GOT3 (cell line): ENCODE results near the gene CLK2.
"Not testable (repeated sequence)": the region's sequence is repeated elsewhere in the genome, so short reads cannot be mapped to it uniquely, and the experiment has no call there.

Source experiments
- DNase-seq: peaks from one replicate; lab custom pipeline; 2025; ENCODE audit warnings: mixed read lengths; lab: John Stamatoyannopoulos, UW

Gene CLK2

DNA sequence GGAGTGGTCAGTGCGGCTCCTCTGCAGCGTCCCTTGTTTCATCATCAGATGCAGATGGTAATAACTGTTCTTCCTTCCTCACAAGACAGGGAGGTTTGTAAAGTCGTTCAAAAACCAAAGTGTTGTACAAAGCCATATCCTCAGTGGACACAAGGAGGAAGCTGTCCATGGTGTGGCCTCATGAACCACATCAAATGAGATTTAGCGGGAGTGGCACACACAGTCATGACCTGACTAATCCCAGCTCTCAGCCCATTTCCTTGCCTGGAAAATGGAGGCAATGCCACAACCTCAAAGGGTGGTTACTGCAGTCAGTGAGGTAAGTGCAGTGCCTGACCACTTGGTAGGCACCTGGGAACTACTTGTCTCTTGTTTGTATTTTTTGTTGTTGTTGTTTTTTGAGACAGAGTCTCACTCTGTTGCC is 31.5 kb downstream of the CLK2 start:
- no peak for DNase-seq

DNA sequence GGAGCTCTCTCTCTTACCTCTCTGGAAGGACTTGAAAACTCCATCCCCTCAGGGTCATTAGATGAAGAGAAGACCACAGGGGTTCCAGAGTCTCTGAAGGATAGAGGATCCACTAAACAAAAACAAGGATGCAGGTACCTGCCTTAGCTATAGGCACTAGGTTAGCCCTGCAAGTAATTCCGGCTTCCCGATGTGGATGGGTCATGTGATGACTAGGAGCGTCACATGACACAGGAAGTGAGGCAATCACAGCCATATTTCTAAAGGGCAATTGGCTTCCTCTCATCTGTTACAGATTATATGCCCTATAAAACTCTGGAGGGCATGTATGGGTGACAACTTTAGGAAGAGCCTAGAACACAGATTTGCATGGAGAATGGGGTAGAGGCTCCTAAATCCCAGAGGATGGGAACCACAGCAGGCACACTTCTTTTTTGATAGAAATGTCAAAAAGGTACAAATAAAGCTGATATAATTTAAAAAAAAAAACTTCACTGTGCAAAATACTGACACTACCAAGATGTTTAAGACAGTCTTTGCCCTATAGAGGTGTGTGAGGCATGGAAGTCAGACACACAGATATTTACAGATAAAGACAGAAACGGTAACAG is 32.1 kb downstream of the CLK2 start:
- no peak for DNase-seq

DNA sequence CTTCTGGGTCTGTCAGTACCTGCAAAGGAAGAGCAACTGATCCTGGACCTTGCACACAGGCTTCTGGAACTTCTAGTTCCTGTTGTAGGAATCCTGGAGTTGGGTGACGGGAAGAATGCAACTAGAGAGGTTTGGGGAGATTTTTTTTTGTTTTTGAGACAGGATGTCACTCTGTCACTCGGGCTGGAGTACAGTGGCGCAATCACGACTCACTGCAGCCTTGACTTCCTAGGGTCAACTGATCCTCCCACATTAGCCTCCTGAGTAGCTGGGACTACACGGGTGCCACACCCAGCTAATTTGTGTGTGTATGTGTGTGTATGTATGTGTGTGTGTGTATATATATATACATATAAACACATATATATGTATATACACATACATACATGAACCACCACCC is 36.9 kb downstream of the CLK2 start:
- no peak for DNase-seq

DNA sequence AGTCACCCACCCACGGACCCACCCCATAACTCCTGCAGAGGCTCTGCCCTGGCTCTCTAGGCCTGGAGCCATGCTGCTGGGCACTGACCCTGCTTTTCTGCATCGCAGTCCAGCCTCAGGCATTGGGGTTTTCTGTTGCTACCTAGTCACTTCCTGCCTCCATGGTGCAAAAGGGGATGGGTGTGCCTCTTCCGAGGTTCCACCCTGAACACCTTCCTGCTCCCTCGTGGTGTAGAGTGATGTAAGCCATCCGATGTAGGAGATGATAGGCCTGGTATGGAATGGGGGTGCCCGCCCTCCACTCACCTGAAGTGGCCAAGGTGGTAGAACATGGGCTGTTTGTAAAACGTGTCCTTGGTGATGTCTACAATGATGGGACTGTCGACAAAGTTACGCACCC is 37.9 kb downstream of the CLK2 start:
- not testable (repeated sequence) for DNase-seq

DNA sequence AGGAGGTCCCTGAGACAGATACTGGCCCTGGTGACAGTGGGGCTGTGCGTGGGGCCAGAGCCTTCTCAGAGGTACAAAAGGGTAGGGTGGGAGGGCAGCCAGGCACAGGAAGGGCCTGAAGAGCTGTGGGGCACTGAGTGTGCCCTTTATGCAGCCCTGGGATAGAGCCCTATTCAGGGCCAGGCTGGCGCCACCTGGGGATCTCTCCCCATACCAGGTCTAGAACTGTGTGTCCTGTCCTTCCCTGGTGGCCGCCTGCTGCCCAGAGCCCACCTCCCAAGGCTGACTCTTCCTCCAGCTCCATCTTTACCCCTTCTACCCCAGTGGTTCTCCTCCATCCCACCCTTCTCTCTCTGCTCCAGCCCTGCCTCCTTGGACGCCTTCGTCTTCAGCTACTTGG is 39.8 kb downstream of the CLK2 start:
- not testable (repeated sequence) for DNase-seq

DNA sequence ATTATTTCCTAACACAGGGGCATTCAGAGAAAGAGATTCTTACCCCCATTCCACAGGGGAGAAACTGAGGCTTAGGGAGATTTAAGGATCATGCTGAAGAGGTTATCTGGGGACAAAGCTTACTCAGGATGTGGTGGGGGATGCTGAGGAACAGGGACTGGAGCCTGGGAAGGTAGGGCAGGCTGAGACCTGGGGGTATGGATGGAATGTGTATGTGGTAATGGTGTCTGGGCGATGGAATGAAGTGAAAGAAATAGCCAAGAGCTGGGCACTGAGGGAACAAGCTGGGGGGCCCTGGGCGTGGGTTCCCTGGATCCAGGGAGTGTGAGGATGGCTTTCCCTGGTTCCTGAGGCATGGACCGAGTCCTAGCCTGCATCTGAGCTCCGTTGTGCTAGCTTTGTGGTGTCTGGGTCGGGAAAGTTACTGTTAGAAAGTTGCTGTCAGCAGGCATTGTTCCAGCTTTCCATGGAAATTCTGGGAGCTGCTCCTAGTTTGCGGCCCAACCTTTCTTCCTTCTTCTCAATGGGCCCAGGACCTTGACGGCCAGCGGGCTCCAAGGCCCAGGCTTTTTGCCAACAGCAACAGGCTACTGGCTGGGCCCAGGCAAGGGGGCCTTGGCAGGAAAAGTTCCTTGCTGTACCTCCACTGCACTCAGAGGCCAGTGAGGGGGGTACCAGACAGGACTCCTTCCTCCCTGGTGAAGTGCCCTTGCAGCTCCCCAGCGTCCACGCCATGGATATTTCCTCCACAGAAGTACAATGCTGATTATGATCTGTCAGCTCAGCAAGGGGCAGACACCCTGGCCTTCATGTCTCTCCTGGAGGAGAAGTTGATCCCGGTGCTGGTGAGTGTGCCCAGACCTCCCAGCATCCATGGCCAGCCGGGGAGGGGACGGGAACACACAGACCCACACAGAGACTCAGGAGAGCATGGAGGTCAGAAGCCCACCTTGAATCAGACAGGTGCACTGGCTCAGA is 41.0 kb downstream of the CLK2 start:
- not testable (repeated sequence) for DNase-seq

DNA sequence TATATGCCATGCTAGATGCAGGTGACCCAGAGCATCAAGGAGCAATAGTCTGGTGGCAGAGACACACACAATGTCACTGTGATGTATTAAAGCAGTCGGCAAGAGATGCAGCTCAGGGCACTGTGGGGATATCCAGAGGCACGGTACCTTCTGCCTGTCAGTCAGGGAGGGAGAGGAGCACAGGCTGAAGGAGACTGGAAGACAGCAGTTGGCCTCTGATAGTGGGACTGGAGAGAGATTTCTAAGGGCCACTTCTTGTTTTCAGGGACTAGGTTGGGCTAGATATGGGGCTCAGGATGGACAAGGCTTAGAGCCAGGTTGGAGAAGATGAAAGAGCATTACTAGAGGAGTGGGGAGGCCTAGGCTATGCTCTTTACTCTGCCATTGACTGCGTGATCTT is 42.0 kb downstream of the CLK2 start:
- not testable (repeated sequence) for DNase-seq

DNA sequence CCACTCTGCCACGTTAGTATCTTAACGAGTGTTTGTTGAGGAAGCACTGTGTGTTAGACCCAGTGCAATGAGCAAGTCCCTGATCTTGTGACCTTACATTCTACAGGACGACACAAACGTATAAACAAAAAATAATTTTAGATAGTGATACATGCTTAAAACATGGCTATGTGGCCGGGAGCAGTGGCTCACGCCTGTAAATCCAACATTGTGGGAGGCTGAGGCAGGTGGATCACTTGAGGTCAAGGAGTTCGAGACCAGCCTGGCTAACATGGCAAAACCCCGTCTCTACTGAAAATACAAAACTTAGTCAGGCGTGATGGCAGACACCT is 45.2 kb downstream of the CLK2 start:
- DNase-seq = no peak

DNA sequence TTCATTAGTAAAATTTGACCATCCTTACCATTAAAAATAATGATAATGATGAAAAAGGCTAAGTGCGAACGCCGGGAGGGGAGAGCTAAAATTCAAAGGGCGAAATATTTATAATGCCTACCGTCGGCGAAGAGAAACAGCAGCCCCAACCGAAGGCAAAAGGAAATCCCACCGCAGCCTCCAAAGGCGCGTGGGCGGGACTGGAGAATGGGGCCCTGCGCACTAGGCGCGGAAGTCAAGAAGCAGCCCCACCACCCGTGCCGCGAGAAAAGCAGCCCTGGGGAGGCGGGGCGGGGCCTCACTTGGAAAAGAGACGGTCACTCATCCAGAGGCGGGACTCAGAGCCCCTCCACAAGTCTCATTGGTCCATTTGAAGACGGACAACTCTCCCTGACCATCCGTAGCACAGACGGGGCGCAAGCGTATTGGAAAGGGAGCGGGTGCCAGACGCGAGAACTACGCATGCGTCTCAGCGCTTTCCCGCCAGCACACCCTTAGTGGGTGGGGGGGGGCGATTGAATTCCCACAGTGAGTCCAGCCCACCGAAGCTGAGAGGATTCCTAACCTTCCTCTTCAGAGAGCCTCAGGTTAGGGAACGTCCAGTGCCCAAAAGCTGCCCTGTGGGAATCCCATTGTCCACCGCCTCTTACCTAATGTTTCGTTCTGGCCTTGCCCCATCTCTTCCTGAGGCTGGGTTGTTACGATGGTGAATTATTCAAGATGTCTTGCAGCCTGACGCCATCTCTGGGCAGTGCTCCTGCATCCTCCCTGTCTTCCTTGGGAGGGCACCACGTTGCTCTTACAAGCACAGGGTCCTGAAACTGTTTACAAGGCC is 45.8 kb downstream of the CLK2 start:
- DNase-seq = peak; percentile 93

DNA sequence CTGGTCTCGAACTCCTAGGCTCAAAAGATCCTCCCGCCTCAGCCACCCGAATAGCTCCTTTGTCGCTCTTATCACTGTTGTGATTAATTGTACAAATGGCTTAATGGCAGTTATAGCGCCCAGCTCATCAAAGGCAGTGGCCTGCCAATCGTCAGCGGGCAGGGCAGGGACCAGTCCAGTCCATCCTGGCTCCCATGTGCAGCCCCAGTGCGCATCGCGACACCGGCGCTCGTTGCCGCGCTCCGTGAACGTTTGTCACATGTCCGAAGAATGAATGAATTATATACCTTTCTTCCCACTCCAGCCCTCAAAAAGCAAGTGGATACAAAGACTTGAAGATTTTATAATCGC is 46.4 kb downstream of the CLK2 start:
- no peak for DNase-seq

DNA sequence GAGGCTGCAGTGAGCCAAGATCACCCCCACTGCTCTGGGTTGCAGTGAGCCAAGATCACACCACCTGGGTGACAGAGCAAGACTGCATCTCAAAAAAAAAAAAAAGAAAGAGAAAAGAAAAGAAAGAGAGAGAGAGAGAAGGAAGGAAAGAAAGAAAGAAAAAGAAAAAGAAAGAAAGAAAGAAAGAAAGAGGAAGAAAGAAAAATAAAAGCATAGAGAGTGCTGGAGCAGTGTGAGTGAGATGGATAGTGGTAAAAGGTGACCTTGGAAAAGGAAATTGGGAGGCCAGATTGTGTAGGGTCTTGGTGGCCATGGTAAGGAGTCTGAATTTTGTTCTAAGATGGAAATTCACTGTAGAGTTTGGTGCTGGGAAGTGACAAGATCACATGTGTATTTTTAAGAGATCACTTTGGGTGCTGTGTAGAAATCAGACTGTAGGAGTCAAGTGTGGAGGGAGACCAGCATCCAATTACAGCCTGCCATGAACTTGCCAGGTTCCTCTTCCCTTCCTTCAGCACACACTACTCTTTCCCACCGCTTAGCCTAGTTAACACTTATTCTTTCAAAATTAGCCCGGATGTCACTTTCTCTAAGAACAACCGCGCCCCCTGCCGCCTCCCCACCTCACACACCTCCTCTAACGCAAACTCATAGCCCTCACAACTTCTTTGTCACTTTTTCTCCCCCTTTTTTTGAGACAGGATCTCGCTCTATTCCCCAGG is 47.0 kb downstream of the CLK2 start:
- no peak for DNase-seq

DNA sequence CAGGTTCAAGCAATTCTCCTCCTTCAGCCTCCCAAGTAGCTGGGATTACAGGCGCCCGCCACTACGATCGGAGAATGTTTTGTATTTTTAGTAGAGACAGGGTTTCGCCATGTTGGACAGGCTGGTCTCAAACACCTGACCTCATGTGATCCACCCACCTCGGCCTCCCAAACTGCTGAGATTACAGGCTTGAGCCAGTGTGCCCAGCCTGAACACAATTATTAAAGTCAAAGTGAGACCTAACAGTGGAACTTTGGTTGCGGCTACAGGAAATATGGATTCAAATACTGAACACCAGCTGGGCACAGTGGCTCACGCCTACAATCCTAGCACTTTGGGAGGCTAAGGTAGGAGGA is 47.9 kb downstream of the CLK2 start:
- DNase-seq = not testable (repeated sequence)

DNA sequence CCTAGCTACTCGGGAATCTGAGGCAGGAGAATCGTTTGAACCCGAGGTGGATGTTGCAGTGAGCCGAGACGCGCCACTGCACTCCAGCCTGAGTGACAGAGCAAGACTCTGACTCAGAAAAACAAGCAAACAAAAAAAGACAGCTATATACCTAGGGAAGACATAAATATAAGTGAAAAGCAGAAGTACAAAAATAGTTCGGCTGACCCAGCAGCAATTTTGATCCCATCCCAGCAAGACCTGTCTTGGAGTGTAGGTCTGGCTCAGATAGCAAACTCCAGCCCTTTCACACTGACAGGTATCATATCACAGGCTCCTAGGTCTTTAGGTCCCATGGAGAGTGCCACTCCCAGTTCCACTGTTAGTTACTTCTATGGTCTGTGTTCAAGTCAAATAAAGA is 50.3 kb downstream of the CLK2 start:
- DNase-seq = no peak

DNA sequence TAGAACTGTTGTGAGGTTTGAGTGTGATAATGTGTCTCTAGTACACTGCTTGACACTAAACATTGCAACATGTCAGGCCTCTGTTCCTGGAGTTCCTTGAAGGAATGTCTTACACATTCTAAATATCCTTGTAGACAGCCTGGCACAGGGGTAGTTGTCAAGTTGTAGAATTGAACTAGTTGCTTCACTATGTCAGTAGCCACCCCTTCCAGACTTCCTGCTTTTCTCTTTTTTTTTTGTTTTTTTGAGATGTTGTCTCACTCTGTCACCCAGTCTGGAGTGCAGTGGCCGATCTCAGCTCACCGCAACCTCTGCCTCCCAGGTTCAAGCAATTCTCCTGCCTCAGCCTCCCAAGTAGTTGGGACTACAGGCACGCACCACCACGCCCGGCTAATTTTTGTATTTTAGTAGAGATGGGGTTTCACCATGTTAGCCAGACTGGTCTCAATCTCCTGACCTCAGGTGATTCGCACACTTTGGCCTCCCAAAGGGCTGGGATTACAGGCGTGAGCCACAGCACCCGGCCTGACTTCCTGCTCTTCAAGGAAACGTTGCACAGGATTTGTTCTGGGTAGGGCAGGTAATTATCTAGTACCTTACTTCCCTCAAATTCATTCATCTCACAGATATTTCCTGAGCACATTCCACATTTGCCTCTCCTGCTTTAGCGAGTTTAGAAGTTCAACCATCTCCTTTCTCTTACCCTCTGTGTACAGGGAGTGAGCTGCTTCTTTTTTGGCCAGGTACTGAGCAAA is 52.9 kb downstream of the CLK2 start:
- not testable (repeated sequence) for DNase-seq

DNA sequence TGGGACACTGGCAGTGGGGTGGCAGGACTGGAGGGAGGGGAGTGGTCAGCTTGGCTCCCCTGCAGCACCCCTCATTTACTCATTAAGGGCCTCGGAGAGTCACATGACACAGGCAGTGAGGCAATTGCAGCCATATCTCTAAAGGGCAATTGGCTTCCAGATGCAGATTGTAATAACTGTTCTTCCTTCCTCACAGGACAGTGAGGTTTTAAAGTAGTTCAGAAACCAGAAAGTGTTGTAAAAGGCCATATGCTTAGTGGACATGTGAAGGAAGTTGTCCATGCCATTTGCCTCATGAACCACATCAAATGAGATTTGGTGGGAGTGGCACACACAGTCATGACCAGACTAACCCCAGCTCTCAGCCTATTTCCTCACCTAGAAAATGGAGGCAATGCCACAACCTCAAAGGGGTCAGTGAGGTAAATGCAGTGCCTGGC is 53.7 kb downstream of the CLK2 start:
- no peak for DNase-seq

DNA sequence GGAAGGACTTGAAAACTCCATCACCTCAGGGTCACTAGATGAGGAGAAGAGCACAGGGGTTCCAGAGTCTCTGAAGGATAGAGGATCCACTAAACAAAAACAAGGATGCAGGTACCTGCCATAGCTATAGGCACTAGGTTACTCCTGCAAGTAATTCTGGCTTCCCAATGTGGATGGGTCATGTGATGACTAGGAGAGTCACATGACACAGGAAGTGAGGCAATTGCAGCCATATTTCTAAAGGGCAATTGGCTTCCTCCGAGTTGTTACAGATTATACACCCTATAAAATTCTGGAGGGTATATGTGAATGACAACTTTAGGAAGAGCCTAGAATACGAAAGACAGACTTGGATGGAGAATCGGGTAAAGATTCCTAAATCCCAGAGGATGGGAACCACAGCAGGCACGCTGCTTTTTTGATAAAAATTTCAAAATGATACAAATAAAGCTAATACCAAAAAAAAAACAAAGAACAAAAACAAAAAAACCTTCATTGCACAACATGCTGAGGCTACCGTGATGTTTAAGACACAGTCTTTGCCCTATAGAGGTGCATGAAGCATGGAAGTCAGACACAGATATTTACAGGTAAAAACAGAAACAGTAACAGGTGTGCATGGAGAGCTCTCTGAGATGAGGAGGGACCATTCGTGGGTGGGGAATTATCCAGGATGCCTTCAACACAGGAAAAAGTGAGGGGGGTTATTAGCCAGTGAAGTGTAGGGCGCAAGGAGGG is 54.3 kb downstream of the CLK2 start:
- DNase-seq = no peak

DNA sequence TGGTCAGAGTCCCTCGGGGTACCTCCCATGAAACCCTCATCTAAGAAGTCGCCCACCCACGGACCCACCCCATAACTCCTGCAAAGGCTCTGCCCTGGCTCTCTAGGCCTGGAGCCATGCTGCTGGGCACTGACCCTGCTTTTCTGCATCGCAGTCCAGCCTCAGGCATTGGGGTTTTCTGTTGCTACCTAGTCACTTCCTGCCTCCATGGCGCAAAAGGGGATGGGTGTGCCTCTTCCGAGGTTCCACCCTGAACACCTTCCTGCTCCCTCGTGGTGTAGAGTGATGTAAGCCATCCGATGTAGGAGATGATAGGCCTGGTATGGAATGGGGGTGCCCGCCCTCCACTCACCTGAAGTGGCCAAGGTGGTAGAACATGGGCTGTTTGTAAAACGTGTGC is 58.6 kb downstream of the CLK2 start:
- DNase-seq = not testable (repeated sequence)
